HG02678 (cell line): ENCODE measurements around the gene SYCN.

Experiments
- ATAC-seq: cut with Tn5 transposase; IDR thresholded peaks from one replicate; pipeline ENCODE4 v1.9.1; 2021; ENCODE audit warnings: mild to moderate bottlenecking, moderate library complexity; ENCODE audit not compliant: unreplicated experiment

The SYCN gene

GRCh38 chr19:39157275-39157996, 46.6 kb downstream of the SYCN start:
- no peak for ATAC-seq

DNA sequence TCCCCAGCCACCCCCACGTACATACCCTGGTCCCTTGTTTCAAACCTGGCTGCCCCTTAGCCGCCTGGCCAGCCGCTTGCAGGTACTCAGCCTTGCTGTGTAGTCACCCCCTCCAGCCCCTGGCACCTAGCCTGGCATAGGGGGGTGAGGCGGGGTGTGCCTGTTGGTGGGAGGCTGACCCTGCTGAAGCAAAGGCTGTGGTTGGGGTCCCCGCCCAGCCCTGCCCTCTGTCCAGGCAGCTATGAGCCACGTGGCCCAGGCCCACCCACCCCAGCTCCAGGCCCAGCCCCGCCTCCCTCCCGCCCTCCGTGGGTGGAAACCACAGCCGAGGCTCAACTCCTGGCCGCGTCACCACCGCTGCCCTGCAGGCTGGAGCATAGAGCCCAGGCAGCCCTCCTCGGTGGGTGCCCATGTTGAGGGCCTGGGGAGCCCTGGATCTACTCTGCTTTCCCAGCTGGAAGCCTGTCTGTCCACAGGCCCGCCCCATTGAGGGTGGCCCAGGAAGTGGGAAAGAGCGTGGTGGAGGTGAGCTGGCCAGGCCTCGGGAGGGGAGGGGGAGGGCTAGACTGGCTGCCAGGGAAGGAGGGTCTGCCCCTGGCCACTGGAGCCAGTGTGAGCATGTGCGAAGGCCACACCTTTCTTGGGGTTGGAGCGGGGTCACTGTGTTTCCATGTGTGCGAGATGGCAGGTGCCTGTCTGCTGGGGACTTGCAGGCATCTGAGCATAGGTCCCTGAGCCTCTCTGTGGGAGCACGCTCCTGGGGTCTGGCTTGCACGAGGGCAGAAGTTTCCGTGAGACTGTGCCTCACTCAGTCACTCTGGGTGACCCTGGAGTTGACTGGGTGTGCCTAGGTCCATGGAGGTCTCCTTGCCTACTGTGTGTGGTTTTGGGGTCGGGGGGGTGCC, 47.5 kb downstream of the SYCN start:
- ATAC-seq, result no peak

- no peak for ATAC-seq
These were observed 48.3 kb downstream of the SYCN start for GRCh38 chr19:39155741-39156140.

DNA sequence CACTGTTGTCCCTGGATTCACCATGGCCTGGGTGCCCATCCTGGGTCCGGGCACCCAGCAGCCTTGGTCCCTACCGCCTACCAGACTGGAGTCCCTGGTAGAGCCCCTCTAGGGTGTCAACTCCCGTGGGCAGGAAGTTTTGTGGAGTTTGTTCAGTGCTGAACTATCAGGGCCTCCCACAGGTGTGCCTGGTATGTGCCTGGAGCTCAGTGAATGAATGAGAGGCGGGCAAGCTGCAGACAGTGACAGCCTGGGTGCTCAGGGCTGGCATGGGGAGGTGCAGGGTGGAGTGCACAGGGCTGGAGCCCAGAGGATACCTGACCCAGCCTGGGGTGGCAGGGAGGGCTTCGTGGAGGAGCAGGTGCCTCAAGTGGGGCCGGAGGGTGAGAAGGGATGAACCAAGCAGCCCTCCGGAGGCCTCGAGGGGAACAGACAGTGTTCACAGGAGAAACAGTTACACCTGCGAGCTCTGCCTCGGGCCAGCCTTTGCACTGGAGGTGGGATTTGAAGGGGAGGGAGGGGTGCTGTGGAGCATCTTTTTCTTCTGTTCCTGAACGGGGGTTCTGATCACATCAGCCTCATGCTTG, 48.9 kb downstream of the SYCN start:
- no peak for ATAC-seq

GRCh38 chr19:39154629-39155100, 49.4 kb downstream of the SYCN start:
- ATAC-seq, result no peak

DNA sequence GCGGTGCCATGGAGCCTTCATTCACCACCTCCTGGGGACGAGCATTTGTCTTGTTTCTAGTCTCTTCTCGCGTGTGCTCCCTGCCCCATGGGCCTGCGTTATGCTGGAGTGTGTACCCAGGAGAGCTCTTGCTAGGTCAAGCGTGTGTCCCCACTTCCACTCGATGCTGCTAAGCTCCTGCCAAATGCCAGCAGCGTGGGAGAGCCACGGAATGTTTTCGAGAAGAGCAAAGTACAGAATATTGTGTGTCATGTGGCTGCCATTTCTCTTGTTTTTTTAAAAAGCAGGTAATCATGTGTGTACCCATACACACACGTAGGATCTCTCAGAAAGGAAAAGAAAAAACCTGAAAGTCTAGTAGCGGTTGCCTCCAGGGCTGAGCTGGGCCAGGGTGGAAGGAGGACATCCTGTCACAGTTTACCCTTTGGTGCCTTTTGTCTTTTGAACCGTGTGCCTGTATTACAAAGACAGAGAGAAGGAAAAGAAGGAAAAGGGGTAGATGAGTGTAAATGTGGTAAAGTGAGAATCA, 49.9 kb downstream of the SYCN start:
- ATAC-seq, result no peak
